WI38 (cell line): Measurements from ENCODE around the gene KLHL28.
A peak's percentile ranks its signal among the peaks of the same experiment; 100 is the strongest.

Experiments used
- H3K4me3 ChIP-seq: 2 replicates; pipeline ENCODE4 v1.5.1; 2011; ENCODE audit warnings: low read depth, mild to moderate bottlenecking, control low read depth, low read length
- CTCF ChIP-seq: IDR thresholded peaks from 2 replicates; pipeline ENCODE4 v1.5.1; 2012; ENCODE audit warnings: low read depth, mild to moderate bottlenecking, control low read depth, low read length

KLHL28 gene

GRCh38 chr14:44961554-44962333 is at the start of gene KLHL28, which contains the start of gene TOGARAM1:
Gene KLHL28 (minus strand): TSS chr14:44961947. CDS start chr14:44945928, 16,019 bp downstream.
Gene TOGARAM1 (plus strand): TSS chr14:44962190. CDS start chr14:44962422, 232 bp downstream.
- H3K4me3 ChIP-seq, result peak within 1 kb of the TSS; percentile 94
- TF ChIP-seq CTCF, result no peak

GRCh38 chr14:45003924-45004323 is 42.2 kb upstream of the KLHL28 start:
- TF ChIP-seq CTCF, result no peak
- H3K4me3 ChIP-seq, result no peak overlapping the region

GRCh38 chr14:44995770-44996294 is 34.1 kb upstream of the KLHL28 start:
- TF ChIP-seq CTCF, result no peak
- no peak overlapping the region for H3K4me3 ChIP-seq

GRCh38 chr14:44995196-44995595 is 33.4 kb upstream of the KLHL28 start:
- TF ChIP-seq CTCF, result no peak
- H3K4me3 ChIP-seq, result no peak overlapping the region

- no peak for TF ChIP-seq CTCF
- H3K4me3 ChIP-seq, result no peak overlapping the region
These were observed 28.8 kb upstream of the KLHL28 start for GRCh38 chr14:44990533-44990932.

- no peak for TF ChIP-seq CTCF
- H3K4me3 ChIP-seq, result no peak overlapping the region
These were observed 28.0 kb upstream of the KLHL28 start for GRCh38 chr14:44989497-44990440.

- no peak for TF ChIP-seq CTCF
- H3K4me3 ChIP-seq, result no peak overlapping the region
These were observed 26.9 kb upstream of the KLHL28 start for GRCh38 chr14:44988694-44989093.
